NK-92 (cell line): ENCODE results near the gene CDKN2AIPNL.

Experiments
- DNase-seq: peaks from one replicate; lab custom pipeline; 2025; ENCODE audit not compliant: unreplicated experiment; lab: John Stamatoyannopoulos, UW

Gene CDKN2AIPNL, protein sequence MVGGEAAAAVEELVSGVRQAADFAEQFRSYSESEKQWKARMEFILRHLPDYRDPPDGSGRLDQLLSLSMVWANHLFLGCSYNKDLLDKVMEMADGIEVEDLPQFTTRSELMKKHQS

DNA sequence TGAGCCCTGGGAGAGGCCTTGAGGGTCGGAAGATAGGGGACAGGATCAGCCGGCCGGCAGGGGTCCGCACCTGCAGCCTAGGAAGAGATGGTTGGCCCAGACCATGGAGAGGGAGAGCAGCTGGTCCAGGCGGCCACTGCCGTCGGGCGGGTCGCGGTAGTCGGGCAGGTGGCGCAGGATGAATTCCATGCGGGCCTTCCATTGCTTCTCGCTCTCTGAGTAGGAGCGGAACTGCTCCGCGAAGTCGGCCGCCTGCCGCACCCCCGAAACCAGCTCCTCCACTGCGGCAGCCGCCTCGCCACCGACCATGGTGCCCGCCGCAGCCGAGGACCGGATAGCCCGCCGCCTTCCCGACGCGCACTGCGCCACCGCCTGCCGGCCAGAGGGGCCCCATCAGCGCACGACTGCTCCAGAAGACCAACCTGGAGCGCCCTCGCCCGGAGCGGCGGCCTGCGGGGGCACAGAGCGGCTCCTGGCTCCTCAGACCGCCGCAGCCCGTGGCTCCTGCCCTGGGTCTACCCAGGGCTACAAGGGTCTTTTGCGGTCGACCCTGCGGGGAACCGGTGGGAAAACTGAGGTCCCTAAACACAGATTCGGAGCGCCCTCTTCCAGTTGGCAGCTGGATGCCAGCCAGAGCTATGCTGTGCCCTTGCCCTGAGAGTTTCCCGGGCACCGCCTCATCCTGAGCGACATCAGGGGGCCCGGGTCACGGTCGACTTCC, at the start of gene CDKN2AIPNL:
CDKN2AIPNL (minus strand) TSS at position 336 of the 721 bp plus-strand sequence; CDS start at position 309, 27 bp downstream.
- DNase-seq, result no peak

GRCh38 chr5:134460551-134460950, 48.9 kb upstream of the CDKN2AIPNL start:
- no peak for DNase-seq

DNA sequence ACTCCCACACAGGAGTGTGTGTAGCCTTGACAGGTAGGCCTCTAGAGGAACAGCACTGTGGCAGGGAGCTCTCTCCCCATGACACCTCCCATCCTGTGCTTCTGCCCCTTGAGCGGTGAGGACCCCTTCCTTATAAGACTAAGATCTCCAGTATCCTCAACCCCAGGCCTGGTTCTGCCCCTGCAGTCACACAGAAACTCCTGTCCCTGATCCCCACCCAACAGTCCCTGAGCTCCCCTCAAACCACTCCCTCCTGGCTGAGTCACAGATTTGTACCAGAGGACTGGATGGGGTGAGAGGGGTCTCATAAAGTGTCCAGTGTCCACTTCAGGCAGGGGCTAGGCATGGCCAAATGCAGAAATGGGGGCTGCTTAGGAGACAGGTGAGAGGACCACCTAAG, 47.8 kb upstream of the CDKN2AIPNL start:
- no peak for DNase-seq

GRCh38 chr5:134459010-134459403, 47.3 kb upstream of the CDKN2AIPNL start:
- DNase-seq, result no peak

GRCh38 chr5:134458234-134459009, 46.7 kb upstream of the CDKN2AIPNL start:
- DNase-seq, result no peak

- no peak for DNase-seq
Observed at GRCh38 chr5:134457801-134458200, 46.1 kb upstream of the CDKN2AIPNL start.

GRCh38 chr5:134456825-134457224, 45.1 kb upstream of the CDKN2AIPNL start:
- no peak for DNase-seq

DNA sequence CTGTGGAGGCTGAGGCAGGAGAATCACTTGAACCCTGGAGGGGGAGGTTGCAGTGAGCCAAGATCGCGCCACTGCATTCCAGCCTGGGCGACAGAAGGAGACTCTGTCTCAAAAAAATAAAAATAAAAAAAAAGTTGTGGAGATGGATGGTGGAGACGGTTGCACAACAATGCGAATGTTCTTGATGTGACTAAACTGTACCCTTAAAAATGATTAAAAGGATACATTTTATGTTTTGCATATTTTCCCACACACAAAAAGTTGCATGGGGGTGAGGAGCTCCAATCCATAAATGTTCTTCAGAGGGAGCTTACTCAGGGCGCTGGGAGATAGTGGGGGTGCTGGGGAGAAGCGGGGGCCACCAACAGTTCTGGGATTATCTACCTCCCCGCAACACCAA, 43.8 kb upstream of the CDKN2AIPNL start:
- no peak for DNase-seq

- no peak for DNase-seq
Observed at GRCh38 chr5:134453016-134453415, 41.3 kb upstream of the CDKN2AIPNL start.

DNA sequence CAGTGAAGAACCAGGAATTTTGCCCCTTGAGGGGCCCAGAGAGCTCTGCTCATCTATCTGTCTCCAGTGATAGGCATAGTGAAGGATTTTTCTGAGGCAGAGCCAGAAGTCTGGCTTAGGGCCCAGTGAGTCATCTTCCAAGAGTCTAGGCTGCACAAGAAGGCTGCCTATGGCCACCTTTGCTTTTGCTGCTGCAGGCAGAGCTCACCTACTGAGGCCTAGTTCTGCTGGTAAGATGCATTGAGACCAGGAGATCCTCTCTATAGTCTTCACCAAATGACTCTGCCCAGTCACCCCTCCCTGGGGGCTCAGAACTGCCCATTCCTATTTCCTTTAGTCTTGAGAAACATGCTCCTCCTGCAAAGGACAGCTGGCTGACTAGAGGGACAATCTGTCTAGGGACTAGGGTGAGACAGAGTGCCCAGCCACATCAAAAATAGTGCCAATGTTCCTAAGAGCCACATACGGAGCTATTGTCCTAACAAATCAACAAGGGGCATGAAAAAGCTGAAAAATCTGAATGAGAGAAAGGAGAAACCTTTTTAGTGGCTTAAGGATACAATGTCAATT, 40.3 kb upstream of the CDKN2AIPNL start:
- no peak for DNase-seq

DNA sequence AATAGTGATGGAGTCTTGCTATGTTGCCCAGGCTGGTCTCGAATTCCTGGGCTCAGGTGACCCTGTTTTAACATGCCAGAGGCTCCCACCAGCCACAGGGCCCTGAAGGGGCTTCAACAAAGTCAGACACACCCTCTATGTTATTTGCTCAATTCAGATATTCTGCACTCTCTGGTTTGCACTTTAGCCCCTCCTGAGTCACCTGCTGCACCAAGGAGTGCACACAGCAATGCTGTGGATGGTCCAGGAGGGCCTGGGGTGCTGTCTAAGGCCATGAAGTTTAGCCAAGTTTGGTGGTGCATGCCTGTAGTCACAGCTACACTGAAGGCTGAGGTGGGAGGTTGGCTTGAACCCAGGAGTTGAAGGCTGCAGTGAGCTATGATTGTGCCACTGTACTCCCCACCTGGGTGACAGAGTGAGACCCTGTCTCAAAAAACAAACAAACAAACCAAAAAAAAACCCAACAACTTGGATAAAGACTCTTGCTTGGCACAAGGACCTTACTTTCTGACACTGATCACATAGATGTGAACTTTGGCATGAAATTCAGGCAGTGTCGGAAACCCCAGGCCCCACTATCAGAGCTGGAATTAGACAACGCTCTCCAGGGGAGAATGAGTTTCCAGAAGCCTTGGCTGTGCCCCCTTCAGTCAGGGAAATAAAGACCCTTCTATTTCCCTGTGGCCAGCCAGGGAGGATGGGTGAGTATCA, 39.7 kb upstream of the CDKN2AIPNL start:
- DNase-seq, result no peak

- DNase-seq, result no peak
Observed at GRCh38 chr5:134450374-134450773, 38.7 kb upstream of the CDKN2AIPNL start.

- DNase-seq, result no peak
Observed at GRCh38 chr5:134449167-134449566, 37.5 kb upstream of the CDKN2AIPNL start.

- DNase-seq, result no peak
Observed at GRCh38 chr5:134447815-134448520, 36.3 kb upstream of the CDKN2AIPNL start.

GRCh38 chr5:134446938-134447337, 35.3 kb upstream of the CDKN2AIPNL start:
- DNase-seq, result no peak

DNA sequence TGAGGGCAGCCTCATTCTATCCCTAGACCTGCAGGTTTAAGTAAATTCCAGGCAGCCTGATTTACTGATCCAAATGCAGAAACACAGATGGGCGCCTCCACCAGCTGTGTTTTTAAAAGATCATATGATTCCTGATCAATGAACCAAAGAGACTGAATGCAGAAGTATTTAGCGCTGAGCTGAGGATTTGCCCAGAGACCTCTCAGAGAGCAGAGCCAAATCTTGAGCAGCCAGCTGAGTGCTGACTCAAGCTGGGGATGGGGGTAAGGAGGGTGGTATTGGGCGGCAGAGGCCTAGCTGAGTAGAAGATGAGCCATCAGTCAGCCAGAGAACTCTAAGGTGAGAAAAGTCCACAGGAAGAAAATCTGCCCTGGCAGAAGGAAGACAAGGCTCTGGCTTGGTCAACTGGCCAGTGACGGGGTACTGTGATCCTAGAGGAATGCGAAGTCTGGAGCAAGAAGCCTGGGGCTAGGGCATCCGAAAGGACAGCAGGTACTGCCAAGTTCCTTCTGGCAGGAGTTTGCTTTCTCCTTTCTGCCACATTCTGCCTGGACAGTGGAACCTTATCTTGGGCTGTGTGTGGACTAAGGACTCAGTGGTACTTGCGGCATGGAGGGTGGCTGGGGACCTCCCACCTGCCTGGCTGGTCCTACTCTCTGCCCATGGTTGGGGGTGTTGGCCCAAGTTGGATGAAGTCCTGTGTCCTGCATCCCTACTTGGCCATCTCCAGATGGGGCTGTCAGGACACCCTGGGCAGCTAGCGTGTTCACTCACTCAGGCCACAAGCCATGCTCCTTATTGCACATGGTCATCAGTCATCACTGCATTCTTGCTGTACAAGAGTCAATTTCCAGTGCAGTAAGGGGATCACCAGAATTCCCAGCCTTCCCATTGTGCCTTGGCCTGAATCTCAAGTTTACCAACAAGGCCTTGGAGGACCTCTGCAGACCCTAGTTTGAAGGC, 34.5 kb upstream of the CDKN2AIPNL start:
- DNase-seq, result no peak

DNA sequence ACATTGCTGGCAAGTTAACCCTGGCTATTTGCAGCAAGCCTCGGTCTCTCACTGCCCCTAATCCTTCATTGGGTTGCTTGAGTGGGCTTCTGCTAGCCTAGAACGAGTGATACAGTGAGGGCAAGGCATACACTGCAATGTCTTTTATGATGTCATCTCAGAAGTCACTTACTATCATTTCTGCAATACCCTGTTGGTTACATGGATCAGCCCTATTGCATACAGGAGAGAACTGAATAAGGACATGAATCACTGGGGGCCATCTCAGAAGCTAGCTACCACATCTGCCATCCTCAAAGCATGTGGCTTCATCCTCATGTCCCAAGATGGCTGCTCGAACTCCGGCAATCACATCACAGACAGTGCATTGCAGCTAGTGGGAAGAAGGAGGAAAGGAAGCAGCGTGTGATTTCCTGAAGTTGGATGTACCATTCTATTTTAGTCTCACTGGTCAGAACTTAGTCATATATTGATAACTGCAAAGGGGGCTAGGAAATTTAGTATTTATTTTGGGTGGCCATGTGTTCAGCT, 33.3 kb upstream of the CDKN2AIPNL start:
- DNase-seq, result no peak

DNA sequence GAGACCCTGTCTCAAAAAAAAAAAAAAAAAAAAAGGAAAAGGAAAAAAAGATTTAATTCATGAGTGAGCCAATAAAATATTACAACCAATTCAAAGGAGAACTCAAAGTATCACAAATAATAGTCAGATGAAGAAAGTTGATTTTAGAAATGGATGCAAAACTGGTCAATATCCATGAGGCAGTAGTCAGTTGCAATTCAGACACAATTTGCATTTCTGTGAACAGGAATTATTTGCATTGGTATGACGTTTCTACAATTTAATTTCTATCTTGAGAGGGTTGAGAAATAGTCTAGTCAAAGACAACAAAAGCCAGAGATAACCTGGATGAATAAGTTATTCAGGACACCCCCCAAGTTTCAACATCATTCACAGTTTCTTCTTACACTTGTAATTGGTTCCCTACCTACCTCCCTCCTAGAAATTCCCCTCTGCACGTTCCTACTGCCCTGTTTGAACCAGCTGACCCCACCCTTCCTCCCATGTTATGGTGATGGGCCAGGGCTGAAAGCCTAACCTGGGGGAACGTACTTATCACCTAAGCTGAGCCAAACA, 28.6 kb upstream of the CDKN2AIPNL start:
- no peak for DNase-seq

GRCh38 chr5:134439210-134439654, 27.6 kb upstream of the CDKN2AIPNL start:
- DNase-seq, result no peak
